Neural cell (in vitro differentiated cells): ENCODE measurements around the gene FNDC3A. TPM values are rescaled to one million over a fixed set of nuclear protein-coding genes. Genes with fewer than 3 reads are reported as not detected.
"Not testable (repeated sequence)": the region's sequence is repeated elsewhere in the genome, so short reads cannot be mapped to it uniquely, and the experiment has no call there.

Source experiments
- H2AFZ ChIP-seq: fragments of 200-600, 300-800 bp; sonication (generic), shearing (Covaris generic); 2 replicates; pipeline ENCODE4 v1.6.0; 2014; ENCODE audit warnings: low read depth, mild to moderate bottlenecking, antibody characterized with exemption, low read length, moderate library complexity
- H3F3A ChIP-seq: fragments of 200-600 bp; shearing (Covaris generic); 2 replicates; pipeline ENCODE4 v1.6.1; 2016; ENCODE audit warnings: mild to moderate bottlenecking, moderate library complexity, mixed read lengths, antibody characterized with exemption, low read length; ENCODE audit not compliant: insufficient read depth, poor library complexity, severe bottlenecking
- H3K27ac ChIP-seq: fragments of 200-600, 300-800 bp; sonication (generic), shearing (Covaris generic); 2 replicates; pipeline ENCODE4 v1.5.1; 2014; ENCODE audit warnings: mild to moderate bottlenecking, low read length, moderate library complexity
- H3K27me3 ChIP-seq: fragments of 300-800, 200-600 bp; sonication (generic), shearing (Covaris generic); 2 replicates; pipeline ENCODE4 v1.6.0; 2014; ENCODE audit warnings: mild to moderate bottlenecking, low read depth, low read length, moderate library complexity; ENCODE audit not compliant: insufficient read depth
- H3K36me3 ChIP-seq: fragments of 300-800, 200-600 bp; sonication (generic), shearing (Covaris generic); 2 replicates; pipeline ENCODE4 v1.5.1; 2014; ENCODE audit warnings: mild to moderate bottlenecking, antibody characterized with exemption, low read length, moderate library complexity; ENCODE audit not compliant: insufficient read depth
- H3K4me2 ChIP-seq: fragments of 300-800, 200-600 bp; sonication (generic), shearing (Covaris generic); 2 replicates; pipeline ENCODE4 v1.6.0; 2014; ENCODE audit warnings: mild to moderate bottlenecking, low read length
- H3K4me3 ChIP-seq: fragments of 300-800, 200-600 bp; sonication (generic), shearing (Covaris generic); 2 replicates; pipeline ENCODE4 v1.5.1; 2014; ENCODE audit warnings: mild to moderate bottlenecking, low read length, moderate library complexity
- H3K79me2 ChIP-seq: fragments of 200-600 bp; shearing (Covaris generic); replicated peaks from 2 replicates; pipeline ENCODE4 v1.6.0; 2014; ENCODE audit warnings: mild to moderate bottlenecking, low read length, moderate library complexity; ENCODE audit not compliant: insufficient read depth
- H3K9ac ChIP-seq: fragments of 300-800, 200-600 bp; sonication (generic), shearing (Covaris generic); 2 replicates; pipeline ENCODE4 v1.6.1; 2016; ENCODE audit warnings: mild to moderate bottlenecking, low read length, mixed read lengths
- H3K9me2 ChIP-seq: fragments of 200-600 bp; shearing (Covaris generic); 2 replicates; pipeline ENCODE4 v1.6.1; 2016; ENCODE audit warnings: mild to moderate bottlenecking, low read length, mixed read lengths; ENCODE audit not compliant: insufficient read depth
- H3K9me3 ChIP-seq: fragments of 200-600, 300-800 bp; sonication (generic), shearing (Covaris generic); 2 replicates; pipeline ENCODE4 v1.6.1; 2016; ENCODE audit warnings: mild to moderate bottlenecking, mixed run types, low read length, moderate library complexity, mixed read lengths
- H4K20me1 ChIP-seq: fragments of 200-600 bp; shearing (Covaris generic); 2 replicates; pipeline ENCODE4 v1.6.1; 2016; ENCODE audit warnings: mild to moderate bottlenecking, mixed run types; ENCODE audit not compliant: insufficient read depth
- EP300 ChIP-seq: fragments of 450-650 bp; conservative IDR thresholded peaks from 2 replicates; pipeline ENCODE4 v1.6.1; 2014; ENCODE audit warnings: antibody characterized with exemption, mild to moderate bottlenecking, moderate library complexity; ENCODE audit not compliant: poor library complexity, severe bottlenecking
- EZH2 ChIP-seq: fragments of 200-600, 300-800 bp; shearing (Covaris generic), sonication (generic); IDR thresholded peaks from 2 replicates; pipeline ENCODE4 v1.6.1; 2014; ENCODE audit warnings: antibody characterized with exemption, low read length, borderline replicate concordance, mild to moderate bottlenecking; ENCODE audit not compliant: insufficient read depth, poor library complexity, severe bottlenecking
- MXI1 ChIP-seq: fragments of 450-650 bp; conservative IDR thresholded peaks from 2 replicates; pipeline ENCODE4 v1.6.1; 2014; ENCODE audit warnings: antibody characterized with exemption, mild to moderate bottlenecking; ENCODE audit not compliant: poor library complexity, severe bottlenecking
- POLR2AphosphoS5 ChIP-seq: IDR thresholded peaks from 2 replicates; pipeline ENCODE4 v1.6.1; 2012
- RAD21 ChIP-seq: fragments of 450-650 bp; conservative IDR thresholded peaks from 2 replicates; pipeline ENCODE4 v1.6.1; 2014; ENCODE audit warnings: antibody characterized with exemption, mild to moderate bottlenecking, moderate library complexity
- SMC3 ChIP-seq: fragments of 450-650 bp; conservative IDR thresholded peaks from 2 replicates; pipeline ENCODE4 v1.6.1; 2014; ENCODE audit warnings: antibody characterized with exemption, mild to moderate bottlenecking, moderate library complexity; ENCODE audit not compliant: poor library complexity
- TAF1 ChIP-seq: IDR thresholded peaks from 2 replicates; pipeline ENCODE4 v1.6.1; 2012; ENCODE audit warnings: low read depth
- polyA plus RNA-seq: library from polyadenylated mRNA; depleted of rRNA; stranded (reverse); fragments of >200 nt; gene quantifications from 2 replicates; pipeline ENCODE4 v1.2.3, GENCODE V29; 2014
- TF ChIP-seq, protein P1 (sequence below): IDR thresholded peaks from 2 replicates; pipeline ENCODE4 v1.6.1; 2012; ENCODE audit warnings: borderline replicate concordance
- TF ChIP-seq, protein P2 (sequence below): fragments of 450-650 bp; IDR thresholded peaks from 2 replicates; pipeline ENCODE4 v1.5.1; 2014; ENCODE audit warnings: antibody characterized with exemption, mild to moderate bottlenecking, moderate library complexity; ENCODE audit not compliant: poor library complexity, severe bottlenecking

FNDC3A gene
- polyA plus RNA-seq, 1 donor from 2014 or later, result 83.8 TPM

DNA sequence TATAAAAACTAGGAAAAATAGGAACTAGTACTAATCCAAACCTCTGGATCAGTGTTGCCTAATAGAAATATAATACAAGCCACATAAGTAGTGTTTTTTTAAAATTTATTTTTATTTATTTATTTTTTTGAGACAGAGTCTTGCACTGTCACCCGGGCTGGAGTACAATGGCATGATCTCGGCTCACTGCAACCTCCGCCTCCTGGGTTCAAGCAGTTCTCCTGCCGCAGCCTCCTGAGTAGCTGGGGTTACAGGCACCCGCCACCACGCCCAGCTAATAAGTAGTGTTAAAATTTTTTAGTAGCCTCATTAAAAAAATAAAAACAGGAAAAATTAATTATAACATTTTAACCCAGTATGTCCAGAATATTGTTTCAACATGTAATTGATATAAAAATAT, 94.3 kb downstream of the FNDC3A start:
- H3K9me3 ChIP-seq, H3K36me3 ChIP-seq, H3K4me2 ChIP-seq, H3K79me2 ChIP-seq, H3K9ac ChIP-seq, H4K20me1 ChIP-seq, H3K27ac ChIP-seq, H2AFZ ChIP-seq, H3K27me3 ChIP-seq, H3K9me2 ChIP-seq, H3F3A ChIP-seq, H3K4me3 ChIP-seq: not testable (repeated sequence)

DNA sequence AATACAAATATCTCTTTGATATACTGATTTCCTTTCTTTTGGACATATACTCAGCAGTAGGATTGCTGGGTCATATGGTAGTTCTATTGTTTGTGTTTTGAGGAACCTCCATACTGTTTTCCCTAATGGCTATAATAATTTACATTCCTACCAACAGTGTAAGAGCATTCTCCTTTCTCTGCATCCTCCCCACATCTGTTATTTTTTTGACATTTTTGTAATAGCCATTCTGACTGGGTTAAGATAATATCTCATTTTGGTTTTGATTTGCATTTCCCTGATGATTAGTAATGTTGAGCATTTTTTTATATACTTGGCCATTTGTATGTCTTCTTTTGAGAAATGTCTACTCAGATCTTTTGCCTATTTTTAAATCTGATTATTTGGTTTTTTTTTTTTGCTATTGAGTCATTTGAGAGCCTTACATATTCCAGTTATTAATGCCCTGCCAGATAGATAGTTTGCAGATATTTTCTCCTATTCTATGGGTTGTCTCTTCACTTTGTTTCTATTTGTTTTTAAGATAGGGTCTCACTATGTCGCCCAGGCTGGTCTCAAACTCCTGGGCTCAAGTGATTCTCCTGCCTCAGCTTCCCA, 95.7 kb downstream of the FNDC3A start:
- Histone ChIP-seq H3K79me2 (no peaks in the 10 kb centered on the region), H3K4me3 (no peak overlapping the region), H3K27me3 (no peaks in the 10 kb centered on the region), H3K4me2 (no peak overlapping the region), H3K9me3 (no peaks in the 10 kb centered on the region), H4K20me1 (no peaks in the 10 kb centered on the region), H3K9ac (no peak overlapping the region), H2AFZ (no peak overlapping the region), H3K36me3 (no peaks in the 10 kb centered on the region), H3F3A (no peaks in the 10 kb centered on the region), H3K27ac (no peak overlapping the region), H3K9me2 (no peaks in the 10 kb centered on the region)
- TF ChIP-seq SMC3 (no peak), MXI1 (no peak), POLR2AphosphoS5 (no peak), RAD21 (no peak), TAF1 (no peak), EZH2 (no peak), EP300 (no peak)
- TF ChIP-seq, protein P1, sequence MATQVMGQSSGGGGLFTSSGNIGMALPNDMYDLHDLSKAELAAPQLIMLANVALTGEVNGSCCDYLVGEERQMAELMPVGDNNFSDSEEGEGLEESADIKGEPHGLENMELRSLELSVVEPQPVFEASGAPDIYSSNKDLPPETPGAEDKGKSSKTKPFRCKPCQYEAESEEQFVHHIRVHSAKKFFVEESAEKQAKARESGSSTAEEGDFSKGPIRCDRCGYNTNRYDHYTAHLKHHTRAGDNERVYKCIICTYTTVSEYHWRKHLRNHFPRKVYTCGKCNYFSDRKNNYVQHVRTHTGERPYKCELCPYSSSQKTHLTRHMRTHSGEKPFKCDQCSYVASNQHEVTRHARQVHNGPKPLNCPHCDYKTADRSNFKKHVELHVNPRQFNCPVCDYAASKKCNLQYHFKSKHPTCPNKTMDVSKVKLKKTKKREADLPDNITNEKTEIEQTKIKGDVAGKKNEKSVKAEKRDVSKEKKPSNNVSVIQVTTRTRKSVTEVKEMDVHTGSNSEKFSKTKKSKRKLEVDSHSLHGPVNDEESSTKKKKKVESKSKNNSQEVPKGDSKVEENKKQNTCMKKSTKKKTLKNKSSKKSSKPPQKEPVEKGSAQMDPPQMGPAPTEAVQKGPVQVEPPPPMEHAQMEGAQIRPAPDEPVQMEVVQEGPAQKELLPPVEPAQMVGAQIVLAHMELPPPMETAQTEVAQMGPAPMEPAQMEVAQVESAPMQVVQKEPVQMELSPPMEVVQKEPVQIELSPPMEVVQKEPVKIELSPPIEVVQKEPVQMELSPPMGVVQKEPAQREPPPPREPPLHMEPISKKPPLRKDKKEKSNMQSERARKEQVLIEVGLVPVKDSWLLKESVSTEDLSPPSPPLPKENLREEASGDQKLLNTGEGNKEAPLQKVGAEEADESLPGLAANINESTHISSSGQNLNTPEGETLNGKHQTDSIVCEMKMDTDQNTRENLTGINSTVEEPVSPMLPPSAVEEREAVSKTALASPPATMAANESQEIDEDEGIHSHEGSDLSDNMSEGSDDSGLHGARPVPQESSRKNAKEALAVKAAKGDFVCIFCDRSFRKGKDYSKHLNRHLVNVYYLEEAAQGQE, result no peak
- TF ChIP-seq, protein P2, sequence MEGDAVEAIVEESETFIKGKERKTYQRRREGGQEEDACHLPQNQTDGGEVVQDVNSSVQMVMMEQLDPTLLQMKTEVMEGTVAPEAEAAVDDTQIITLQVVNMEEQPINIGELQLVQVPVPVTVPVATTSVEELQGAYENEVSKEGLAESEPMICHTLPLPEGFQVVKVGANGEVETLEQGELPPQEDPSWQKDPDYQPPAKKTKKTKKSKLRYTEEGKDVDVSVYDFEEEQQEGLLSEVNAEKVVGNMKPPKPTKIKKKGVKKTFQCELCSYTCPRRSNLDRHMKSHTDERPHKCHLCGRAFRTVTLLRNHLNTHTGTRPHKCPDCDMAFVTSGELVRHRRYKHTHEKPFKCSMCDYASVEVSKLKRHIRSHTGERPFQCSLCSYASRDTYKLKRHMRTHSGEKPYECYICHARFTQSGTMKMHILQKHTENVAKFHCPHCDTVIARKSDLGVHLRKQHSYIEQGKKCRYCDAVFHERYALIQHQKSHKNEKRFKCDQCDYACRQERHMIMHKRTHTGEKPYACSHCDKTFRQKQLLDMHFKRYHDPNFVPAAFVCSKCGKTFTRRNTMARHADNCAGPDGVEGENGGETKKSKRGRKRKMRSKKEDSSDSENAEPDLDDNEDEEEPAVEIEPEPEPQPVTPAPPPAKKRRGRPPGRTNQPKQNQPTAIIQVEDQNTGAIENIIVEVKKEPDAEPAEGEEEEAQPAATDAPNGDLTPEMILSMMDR, result no peak
